GM18873 (cell line): ENCODE results near the gene FMOD.
A peak's percentile ranks its signal among the peaks of the same experiment; 100 is the strongest.
"Not testable (repeated sequence)": the region's sequence is repeated elsewhere in the genome, so short reads cannot be mapped to it uniquely, and the experiment has no call there.

Experiments
- ATAC-seq: cut with Tn5 transposase; IDR thresholded peaks from one replicate; pipeline ENCODE4 v1.9.1; 2021; ENCODE audit warnings: mild to moderate bottlenecking, moderate library complexity, moderate number of reproducible peaks; ENCODE audit not compliant: unreplicated experiment, low FRiP score

The FMOD gene

DNA sequence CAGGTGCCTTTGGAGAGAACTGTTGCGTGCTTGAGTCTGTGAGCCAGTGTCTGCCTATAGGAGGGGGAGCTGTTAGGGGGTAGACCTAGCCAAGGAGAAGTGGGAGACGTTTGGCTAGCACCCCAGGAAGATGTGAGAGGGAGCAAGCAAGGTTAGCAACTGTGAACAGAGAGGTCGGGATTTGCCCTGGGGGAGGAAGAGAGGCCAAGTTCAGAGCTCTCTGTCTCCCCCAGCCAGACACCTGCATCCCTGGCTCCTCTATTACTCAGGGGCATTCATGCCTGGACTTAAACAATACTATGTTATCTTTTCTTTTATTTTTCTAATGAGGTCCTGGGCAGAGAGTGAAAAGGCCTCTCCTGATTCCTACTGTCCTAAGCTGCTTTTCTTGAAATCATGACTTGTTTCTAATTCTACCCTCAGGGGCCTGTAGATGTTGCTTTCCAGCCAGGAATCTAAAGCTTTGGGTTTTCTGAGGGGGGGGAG lies 43.2 kb downstream of the FMOD start:
- no peak for ATAC-seq

DNA sequence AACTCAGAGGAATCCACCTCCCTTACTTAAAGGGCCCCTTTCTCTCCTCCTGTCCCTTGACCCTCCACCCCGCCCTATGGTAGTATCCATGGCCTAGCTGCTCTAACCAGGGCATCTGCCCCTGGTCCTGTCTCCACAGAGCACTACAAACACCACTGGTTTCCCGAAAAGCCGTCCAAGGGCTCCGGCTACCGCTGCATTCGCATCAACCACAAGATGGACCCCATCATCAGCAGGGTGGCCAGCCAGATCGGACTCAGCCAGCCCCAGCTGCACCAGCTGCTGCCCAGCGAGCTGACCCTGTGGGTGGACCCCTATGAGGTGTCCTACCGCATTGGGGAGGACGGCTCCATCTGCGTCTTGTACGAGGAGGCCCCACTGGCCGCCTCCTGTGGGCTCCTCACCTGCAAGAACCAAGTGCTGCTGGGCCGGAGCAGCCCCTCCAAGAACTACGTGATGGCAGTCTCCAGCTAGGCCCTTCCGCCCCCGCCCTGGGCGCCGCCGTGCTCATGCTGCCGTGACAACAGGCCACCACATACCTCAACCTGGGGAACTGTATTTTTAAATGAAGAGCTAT lies 43.9 kb downstream of the FMOD start:
- no peak for ATAC-seq

DNA sequence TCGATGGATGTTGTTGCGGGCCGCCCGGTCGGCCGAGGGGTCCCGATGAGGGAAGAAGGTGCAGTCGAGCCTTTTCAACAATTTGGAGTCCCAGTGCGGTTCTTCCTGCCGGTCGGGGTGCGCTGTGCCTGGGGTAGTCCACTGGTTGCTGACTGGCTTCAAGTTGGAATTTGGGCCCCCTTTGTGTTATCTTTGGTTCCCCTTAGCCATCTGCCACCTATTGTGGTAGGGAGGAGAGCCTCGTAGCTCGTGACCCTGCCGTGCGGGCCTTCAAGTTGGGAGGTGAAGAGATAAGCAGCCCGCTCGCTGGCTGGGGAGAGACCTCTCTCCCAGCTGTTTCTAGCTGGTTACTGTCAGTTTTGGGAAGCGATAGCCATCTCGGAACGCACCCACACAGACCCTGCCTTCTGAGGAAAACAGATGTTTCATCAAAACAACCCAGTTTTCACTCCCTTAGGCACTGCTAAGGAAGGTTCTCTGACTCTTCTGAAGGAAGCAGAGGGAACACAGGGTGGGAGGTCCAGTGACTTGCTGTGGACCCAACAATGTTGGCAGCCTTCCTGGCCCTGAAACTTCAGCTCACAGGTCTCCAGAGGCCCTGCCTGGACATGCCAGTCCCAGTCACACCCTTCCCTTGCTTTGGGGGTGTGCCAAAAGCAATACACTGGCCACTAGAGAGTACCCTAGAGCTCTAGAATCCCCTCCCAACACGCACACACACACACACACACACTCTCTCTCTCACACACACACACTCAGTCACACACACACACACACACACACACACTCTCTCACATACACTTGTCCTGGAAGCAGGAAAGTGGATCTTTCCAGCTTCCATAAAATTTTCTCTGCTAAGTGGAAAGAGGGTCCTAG lies 44.6 kb downstream of the FMOD start:
- no peak for ATAC-seq

DNA sequence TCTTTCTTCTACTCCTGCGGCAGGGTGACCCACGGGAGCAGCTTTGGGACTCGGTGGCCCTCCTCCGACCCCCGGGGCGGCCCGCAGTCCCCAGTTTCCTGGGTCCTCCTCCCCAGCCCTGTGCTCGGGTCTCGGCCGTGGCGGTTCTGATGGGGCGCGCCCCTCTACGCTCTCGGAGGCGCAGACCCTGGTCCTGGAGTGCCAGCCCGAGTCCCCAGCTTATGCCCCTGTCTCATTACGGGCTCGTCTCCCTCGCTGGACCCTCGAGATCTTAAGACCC lies 45.2 kb downstream of the FMOD start:
- ATAC-seq, result peak; percentile 3

DNA sequence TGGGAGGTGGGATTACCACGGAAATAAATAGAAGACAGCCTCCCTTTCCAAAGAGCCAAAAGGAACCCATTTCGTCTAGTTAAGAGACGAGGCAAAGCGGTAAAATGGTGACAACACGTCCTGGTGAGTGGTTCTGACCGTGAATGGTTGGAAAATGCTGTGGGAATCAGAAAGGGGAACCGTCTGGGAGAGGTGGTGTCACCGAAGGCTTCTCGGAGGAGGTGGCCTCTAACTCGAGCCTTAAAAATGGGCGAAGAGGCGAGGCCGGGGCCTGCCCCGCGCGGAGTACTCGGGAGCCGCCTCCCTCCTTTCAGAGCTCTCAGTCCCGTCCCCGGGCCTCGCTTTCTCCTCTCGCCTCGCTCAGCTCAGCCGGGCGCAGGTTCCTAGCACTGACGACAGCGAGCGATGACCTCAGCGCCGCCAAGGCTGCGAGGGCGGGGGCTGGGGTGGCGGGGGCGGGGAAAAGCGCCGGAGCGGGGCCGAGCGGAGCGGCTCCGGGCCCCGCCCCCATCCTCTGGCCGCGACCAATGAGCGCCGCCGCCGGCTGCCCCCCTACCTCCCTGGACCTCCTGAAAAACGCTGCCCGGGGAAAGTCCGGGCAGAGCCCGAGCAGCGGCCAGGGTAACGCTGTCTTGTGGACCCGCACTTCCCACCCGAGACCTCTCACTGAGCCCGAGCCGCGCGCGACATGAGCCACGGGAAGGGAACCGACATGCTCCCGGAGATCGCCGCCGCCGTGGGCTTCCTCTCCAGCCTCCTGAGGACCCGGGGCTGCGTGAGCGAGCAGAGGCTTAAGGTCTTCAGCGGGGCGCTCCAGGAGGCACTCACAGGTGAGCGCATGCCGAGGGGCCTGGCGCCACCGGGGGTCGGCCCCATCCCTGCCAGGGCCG lies 45.8 kb downstream of the FMOD start, which contains the start of gene BTG2:
BTG2 (plus strand) TSS at position 601 of the 890 bp plus-strand sequence; CDS start at position 689, 88 bp downstream.
- ATAC-seq, result peak; percentile 56

DNA sequence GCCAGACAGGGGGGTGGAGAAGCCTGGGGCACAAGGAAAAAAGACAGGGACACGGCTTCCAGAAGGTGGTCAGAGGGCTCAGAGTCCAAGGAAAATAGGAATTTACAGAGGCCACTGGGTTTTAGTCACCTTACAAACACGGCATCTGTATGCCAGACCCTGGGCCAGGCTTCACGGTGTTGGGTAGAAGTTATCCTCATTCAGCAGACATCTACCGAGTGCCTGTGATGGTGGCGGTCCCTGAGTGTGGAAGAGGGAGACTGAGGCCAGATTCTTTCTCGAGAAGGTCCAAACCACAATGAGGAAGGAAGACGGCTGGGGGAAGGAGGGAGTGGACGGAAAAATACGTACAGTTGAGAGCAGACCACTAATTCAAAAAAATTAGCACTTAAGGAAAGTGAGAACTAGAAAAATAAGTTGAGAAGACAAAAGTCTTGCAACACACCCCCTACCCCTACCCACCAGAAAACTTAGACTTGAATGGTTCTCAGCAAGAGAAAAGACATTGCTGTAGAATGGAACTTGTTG lies 46.5 kb downstream of the FMOD start:
- ATAC-seq, result no peak

DNA sequence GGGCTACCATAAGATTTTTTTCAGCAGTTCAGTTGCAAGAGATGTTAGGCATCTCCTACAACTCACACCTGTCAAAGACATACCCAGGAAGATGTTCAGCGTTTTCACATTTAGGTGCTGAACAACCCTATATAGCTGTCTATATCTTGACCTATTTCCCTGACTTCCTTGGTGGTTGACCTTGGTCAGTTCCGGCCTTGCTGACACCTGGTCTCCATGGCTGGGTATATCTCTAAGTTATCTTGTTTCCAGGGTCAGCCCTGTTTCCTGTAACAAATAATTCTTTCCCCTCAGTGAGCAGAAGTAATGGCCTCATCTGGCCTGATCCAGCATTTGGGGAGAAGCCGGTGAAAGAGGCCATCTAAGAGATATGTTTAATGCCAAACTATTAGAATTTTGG lies 48.0 kb downstream of the FMOD start:
- no peak for ATAC-seq

DNA sequence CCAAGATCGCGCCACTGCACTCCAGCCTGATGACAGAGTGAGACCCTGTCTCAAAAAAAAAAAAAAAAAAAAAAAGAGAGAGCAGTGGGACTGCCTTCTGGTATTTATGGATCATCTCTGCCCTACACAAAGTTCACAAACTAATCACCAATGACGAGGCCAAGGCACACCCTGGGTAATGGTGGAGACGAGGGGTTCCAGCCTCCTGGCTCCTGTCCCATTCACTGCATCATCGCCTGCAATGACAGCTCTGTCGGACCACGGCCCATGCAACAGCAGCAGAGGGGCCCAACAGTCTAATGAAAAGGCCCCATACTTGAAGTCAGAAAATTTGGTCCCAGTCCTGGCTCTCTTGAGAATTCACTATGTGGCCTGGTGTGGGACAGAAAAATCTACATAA lies 48.5 kb downstream of the FMOD start:
- no peak for ATAC-seq

DNA sequence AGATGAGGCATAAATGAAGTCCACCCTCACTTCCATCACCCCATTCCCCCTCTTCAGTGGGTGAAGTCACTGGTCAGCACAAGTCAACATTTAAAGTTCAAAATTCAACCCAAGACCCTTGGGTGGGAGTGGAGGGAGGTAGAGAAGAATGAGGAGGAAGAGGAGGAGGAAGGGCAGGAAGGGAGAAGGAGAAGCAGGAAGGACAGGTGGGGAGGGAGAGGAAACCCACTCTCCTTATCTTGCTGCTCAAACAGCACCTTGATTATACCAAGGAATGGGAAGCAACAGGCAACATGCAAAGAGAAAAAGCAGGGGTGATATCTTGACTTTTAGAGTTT lies 49.6 kb downstream of the FMOD start:
- ATAC-seq, result no peak

DNA sequence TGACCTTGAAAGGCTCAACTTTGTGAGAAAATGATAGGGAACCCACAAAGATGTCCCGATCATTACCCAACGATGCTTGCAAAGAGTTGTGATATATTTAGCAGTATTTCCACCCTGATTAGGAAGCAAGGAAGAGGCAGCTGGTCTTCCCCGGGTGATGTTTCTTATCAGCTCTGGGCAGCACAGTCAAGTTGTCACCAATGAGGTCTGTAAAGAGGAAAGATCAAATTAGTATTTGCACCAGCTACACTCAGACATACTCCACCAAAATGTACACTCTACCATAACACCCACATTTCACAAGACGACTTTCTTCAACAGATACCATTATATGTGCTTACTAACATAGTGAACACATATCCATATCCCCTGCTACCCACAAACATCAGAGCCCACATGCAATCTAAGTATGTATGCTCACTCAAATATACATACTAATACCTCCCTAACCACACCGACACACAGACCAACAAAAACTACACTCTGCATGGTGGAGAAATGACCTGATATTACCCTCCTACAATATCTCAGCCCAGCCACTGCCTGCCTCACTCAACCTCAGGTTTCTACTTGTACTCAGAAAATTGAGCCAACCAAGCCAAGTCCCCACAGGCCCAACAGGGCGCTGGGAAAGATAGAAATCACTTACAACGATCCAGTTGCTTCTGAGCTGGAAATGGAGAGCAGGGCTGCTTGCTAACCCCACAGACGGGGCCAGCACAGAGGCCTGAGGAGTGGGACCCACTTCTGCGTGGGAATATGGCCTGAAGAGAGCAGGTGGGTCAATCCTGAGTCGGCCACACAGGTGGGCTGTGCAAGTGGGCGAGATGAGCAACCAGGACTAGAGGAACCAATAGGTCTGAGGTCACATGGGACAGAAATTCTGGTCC lies 50.2 kb downstream of the FMOD start:
- ATAC-seq, result no peak

DNA sequence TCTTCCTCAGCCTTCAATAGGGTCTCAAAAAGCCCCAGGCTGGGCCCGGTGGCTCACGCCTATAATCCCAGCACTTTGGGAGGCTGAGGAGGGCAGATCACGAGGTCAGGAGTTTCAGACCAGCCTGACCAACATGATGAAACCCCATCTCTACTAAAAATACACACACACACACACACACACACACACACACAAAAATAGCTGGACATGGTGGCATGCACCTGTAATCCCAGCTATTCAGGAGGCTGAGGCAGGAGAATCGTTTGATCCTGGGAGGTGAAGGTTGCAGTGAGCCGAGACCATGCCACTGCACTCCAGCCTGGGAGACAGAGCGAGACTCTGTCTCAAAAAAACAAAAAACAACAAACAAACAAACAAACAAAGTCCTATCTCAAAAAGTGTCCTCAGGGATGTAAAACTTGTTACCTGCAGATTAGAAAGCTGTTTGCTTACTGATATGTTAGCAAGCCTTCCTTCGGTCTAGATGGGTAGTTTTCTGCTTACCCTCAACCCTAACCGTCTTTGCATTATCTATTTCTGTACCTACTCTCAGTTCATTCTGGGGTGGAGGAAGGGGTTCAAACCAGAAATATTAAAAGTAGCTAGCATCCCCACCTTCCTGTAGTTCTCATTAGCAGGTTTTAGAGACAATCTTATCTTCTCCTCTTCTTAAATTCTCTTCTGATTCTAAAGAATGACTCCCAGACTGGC lies 51.0 kb downstream of the FMOD start:
- not testable (repeated sequence) for ATAC-seq

DNA sequence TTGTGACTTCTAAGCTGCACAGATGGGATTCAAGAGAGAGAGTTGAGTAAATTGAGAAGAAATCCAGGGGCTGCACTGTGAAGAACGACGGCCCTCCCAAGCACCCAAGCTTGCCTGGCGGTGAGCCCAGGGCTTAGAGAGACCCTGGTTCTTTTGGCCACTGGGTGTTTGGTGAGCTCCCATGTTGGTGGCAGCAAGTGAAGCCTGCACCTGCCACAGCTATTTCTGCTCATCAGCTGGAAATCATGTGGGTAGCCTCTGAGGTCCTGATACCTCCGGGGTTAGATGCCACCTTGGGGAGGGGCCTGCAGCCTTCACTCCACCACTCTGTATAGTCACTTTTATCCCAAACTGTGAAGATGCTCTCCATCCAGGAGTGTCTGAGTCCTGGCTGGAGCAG lies 51.8 kb downstream of the FMOD start:
- ATAC-seq, result no peak

DNA sequence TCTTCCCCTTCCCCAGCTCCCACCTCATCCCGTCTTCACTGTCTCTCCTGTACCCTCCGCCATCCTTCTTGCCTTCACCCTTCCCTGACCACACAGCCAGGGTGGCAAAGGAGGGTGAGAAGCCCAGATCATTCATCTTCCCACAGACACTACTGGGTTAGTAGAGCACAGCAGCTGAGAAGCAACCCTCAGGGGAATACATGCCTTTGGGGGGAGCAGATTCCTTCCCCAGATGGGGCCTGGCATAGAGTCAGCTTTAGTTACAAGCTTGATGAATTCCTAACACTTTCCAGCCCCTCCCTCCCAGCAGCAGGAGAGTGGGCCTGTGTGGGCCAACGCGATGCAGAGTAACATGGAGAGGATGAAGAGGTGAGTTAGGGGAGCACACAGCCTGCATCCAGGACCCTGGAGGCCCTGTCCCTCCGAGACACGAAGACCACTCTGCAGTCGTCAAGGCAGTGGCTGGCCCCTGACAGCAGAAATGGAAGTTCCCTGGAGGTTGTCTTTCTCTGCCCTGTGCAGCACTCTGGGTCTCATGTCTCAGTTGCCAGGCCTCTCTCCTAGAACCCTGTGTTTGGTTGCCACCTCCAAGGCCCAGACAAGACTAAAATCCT lies 54.4 kb downstream of the FMOD start:
- no peak for ATAC-seq

DNA sequence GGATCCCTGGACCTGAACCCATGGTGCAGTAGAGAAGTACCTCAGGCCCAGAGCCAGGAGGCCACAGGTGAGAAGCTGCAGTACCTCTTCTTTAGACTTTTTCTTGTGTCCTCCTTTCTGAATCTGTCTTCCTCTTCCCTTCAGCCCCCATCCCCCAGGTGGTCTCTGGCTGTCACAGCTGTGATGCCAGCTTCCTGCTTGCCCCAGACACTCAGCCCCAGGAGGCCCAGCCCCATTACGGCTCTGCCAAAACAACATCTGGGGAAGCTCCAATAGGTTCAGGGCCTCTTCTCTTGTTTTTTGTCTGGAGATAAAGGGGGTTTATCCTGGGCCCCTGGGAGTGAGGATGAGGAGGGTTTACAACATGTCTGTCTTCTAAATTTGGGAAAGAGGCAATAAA lies 55.1 kb downstream of the FMOD start:
- ATAC-seq, result no peak

DNA sequence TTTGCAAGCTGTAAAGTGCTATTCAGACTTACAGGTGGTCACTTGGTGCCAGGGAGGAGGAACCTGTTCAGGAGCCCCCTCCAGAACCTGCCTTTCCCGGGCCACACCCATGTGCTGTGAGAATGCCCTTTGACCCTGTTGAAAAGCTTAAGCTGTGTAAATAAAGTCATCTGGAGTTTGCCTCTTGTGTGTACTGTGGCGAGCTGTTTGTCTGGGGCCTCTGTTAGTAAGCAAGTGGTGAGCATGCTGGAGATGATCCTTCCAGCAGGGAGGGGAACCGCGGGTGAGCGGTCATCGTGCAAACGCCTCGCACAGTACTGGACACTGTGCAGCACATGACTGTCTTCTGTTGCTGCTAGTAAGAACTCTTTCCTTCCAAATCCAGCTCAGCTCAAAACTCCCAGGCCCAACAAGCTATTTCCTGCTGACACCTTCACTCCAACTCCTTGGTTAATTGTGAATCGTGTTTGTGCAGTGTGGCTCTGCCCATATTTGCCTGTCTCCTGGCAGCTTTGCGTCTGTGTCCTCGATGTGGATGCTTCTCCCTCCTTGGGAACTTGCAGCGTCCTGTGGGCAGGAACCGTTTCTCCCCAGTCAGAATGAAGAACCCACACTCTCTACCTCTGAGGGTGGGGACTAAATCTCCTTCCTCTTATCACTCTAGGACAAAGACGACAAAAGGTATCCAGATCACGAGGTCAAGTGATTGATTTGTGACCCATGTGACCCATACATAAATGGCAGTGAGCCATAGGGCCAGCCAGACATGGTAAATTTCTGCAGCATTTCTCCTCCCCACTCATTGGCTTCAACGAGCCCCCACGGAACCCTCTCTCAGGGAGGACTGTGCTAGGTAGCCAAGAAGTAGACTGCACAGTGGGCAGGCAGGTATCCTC lies 59.5 kb downstream of the FMOD start:
- ATAC-seq, result no peak
